Neural progenitor cell (in vitro differentiated cells): Measurements from ENCODE around the gene LRPAP1.

Experiments used
- CTCF ChIP-seq: fragments of 200-600 bp; sonication (generic); IDR thresholded peaks from 2 replicates; pipeline ENCODE4 v1.5.1; 2017; ENCODE audit warnings: antibody characterized with exemption, mild to moderate bottlenecking
- EZH2phosphoT487 ChIP-seq: fragments of 200-600 bp; sonication (generic); IDR thresholded peaks from 2 replicates; pipeline ENCODE4 v1.6.1; 2017; ENCODE audit warnings: antibody characterized with exemption

- no peak for TF ChIP-seq CTCF
- TF ChIP-seq EZH2phosphoT487: no peak
Measured at GRCh38 chr4:3497523-3498389, 34.5 kb downstream of the LRPAP1 start.
